HG03342 (cell line): Measurements from ENCODE around the gene IKZF3.
"Not testable (repeated sequence)": the region's sequence is repeated elsewhere in the genome, so short reads cannot be mapped to it uniquely, and the experiment has no call there.

ENCODE experiments used
- ATAC-seq: cut with Tn5 transposase; IDR thresholded peaks from one replicate; pipeline ENCODE4 v1.9.1; 2021; ENCODE audit warnings: mild to moderate bottlenecking, moderate library complexity; ENCODE audit not compliant: unreplicated experiment

IKZF3 gene

DNA sequence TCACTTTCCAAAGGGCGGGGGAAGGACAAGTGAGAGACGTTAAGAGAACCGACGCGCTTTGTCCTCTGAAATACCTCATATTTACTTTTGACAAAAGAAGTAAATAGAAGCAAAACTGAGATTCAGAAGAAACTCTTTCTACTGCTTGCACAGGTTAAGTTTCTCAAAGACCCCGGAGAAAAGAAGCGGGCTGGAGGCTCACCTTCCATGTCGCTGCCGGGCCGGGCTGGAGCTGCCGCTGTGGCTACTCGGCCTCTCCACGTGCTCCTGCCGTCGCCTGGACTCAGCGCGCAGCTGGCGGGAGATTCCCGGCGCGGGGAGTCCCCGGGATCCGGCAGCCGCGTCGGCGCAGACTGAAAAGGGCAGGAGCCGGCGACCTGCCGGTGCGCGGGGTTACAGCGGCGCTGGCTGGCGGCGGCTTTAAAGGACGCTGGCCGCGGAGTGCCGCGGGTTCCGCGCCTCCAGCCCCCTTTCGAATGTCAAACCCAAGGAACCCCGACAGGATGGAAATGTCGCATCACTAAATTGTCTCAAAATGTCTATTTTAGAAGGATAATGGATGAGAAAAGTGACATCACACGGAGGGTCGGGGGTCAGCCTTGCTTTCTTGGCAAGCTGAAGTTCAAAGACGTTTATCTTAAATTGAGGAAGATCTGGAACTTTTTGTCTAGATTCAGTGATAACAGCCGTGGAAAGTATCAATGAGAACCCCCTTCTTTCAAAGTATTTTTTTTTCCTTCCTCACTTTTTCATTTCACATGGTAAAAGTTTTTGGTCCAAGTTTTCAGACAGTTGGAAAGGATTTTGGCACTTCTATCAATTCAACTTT, at the start of gene IKZF3:
TSS of gene IKZF3 (minus strand) at position 395 of the 829 bp plus-strand sequence. CDS start at position 209, 186 bp downstream.
- no peak for ATAC-seq

DNA sequence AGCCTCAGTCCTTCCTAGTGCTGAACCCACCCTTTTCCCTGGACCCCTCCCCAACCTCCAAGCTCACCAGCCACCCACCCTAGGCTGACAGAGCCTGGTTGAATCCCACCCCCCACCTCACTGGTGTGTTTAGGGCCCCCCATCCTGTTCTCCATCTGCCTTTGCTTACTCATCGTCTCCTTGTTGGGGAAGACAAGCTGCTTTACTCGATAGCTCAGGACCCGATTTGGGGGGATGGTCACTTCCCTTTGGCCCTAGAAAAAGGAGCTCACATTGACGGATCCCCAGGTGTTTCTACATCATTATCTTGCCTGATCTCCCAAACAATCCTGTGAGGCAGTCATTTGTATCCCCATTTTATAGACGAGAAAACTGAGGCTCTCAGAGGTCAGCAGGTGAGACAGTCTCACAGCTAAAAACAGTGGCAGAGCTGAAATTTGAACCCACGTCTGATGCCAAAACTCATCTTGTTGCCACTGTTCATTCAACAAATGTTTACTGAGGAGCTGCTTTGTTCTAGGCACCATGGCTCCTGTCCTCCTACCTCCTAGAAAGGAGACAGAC, 44.8 kb upstream of the IKZF3 start:
- no peak for ATAC-seq

DNA sequence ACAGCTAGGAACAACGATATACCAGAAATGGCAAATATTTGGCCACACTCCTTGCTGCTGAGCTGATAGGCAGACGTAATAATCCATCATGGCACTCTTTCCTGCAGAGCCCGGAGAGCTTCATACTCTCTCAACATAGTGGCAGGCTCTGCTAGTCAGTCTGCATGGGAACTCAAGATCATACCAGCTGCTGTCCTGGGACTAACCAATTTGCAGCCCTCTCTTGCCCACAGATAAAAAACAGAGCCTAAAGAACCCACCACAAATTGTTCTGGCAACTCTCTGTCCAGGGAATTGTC, 40.8 kb upstream of the IKZF3 start:
- no peak for ATAC-seq

DNA sequence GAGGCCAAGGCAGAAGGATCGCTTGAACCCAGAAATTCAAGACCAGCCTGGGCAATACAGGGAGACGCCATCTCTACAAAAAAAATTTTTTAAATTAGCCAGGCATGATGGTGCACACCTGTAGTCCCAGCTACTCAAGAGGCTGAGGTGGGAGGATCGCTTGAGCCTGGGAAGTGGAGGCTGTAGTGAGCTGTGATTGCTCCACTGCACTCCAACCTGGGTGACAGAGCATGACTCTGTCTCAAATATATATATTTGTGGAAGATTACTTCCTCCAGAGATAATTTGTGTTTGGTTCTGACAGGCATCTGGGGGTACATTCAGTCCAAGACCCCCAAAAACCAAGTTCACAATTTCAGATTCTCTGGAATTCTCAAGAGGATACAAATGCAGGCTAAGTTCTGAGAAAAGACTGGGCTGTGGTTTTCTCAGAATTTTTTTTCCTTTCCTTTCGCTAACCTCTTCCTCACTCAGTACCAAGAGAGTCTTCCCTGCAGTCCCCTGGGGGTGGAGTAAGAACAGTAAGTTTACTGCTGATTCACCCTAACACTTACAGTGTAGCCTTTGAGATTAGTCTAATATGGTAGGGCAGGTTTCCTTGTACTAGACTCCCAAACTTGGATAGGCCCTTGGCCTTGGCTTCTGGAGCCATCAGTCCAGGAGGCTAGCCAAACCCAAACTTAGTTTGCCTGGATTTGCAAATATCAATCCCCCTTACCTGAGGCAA, 39.2 kb upstream of the IKZF3 start:
- no peak for ATAC-seq

DNA sequence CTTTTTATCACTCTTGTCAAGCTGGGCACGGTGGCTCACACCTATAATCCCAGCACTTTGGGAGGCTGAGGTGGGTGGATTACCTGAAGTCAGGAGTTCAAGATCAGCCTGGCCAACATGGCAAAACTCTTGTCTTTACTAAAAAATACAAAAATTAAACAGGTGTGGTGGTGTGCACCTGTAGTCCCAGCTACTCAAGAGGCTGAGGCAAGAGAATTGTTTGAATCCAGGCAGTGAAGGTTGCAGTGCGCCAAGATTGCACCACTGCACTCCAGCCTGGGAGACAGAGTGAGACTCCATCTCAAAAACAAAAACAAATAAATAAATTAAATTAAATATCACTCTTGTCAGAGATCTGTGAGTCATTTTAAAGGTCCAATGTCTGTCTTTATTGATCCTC, 37.9 kb upstream of the IKZF3 start:
- ATAC-seq = not testable (repeated sequence)

DNA sequence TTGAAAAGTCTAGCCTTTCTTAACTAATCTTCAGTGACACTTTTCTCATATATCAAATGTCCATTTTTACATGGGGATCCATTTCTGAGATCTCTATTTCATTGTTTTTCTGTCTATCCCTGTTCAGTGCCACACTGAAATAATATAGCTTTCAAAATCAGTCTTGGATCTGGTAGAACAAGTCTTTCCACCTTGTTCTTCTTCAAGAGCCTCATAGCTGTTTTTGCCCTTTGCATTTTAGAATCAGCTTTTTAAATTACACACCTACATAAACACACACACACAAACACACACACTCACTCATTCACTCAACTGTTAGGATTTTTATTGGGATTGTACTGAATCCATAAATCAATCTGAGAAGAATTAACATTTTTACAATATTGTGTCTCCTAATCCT, 35.1 kb upstream of the IKZF3 start:
- ATAC-seq = no peak

DNA sequence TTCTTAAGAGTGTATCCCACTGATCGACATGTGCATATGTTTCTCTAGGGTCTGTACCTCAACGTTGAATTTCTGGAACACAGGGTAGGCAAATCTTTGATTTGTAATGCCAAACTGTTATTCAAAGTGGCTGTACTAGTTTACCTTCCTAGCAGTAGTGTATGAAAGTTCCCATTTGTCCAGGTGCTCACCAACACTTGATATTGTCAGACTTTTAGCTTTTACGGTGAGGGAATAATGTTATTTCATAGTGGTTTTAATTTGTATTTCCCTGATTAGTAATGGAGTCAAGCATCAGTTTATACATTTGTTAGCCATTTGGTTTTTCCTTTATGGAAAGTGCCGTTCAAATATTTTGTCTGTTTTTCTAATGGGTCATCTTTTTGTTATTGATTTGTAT, 34.0 kb upstream of the IKZF3 start:
- no peak for ATAC-seq

DNA sequence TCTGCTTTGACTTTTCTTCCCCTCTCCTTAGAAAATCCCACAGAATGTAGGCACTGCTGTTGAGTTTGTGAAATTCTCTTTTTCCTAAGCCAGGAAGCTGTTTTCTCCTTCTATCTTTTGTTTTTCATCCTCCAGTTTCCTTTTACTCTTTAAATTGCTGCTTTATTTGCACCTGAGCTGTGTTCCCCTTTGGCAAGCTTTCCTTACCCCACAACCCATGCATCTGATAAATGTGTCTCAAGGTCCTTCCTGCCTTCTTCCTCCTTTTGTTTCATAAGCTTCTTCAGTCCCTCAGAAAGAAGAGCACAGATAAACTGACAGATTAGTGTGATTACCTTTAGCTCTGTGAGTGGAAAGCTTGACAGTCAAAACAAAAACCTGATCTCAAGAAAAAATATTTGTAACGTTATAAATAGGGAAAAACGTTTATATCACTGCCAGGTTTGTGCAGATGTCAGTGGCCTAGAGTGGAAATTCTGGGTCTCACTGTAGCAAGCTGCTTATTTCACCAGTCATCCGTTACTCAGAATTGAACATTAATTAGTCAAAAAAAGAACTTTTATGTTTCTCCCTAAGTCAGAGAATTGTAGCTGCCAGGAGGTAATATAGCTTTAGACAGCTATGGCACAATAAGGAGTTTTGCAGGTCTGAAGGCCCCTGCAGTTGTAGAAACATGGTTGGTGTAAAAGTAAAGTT, 30.7 kb upstream of the IKZF3 start:
- ATAC-seq = no peak

DNA sequence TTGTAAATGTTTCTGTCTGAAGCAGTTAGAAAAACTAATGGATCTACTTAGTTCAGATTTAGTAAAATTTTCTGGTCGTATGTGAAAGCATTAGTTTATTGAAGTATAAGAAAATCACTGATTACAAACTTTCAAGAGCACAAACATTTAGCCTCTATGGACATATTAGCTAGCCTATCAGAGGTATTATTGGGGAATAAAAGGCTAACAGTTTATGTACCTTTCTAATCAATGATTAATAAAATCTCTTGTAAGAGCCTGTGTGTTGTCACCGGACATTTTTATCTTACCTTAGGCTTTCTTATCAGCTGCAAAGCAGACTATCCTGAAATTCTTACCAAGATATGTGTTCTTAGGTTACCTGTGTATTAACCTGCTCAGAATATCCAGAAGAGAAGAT, 25.1 kb upstream of the IKZF3 start:
- no peak for ATAC-seq

DNA sequence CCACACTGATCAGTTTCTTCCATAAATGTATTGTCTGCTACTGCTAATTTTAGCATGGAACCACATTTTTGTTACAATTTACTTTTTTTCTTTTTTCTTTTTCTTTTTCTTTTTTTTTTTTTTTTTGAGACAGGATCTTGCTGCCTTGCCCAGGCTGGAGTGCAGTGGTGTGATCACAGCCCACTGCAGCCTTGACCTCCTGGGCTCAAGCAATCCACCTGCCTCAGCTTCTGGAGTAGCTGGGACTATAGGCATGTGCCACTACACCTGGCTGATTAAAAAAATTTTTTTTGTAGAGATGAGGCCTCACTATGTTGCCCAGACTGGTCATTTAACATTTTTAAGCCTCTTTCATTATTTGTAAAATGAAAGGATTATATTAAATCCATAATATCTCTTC, 23.0 kb upstream of the IKZF3 start:
- ATAC-seq = no peak

DNA sequence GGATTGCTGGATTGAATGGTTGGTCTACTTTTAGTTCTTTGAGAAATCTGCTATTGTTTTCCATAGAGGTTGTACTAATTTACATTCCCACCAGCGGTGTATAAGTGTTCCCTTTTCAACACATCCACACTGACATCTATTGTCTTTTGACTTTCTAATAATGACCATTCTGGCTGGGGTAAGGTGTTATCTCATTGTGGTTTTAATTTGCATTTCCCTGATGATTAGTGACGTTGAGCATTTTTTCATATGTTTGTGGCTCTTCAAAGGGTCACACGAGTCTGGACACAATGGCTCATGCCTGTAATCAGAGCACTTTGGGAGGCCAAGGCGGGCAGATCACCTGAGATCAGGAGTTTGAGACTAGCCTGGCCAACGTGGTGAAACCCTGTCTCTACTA, 22.0 kb upstream of the IKZF3 start:
- not testable (repeated sequence) for ATAC-seq

DNA sequence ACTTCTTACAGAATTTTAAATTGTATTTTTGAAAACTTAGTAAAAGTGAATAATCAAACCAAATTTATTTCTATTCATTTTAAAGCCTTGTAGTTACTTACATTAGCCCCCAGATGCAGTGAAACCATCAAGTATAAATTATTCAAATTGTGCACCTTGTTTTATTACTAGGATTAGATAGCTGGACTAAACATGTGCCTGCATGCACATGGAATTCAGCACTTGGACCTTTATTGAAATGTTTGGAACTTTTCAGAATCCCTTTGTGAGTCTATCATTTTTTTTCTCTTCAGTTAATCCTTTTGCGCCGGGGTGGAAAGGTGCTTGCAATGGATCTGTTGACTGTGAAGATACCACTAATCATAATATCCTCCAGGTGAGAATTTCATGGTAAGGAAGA, 8.6 kb upstream of the IKZF3 start:
- ATAC-seq = no peak

DNA sequence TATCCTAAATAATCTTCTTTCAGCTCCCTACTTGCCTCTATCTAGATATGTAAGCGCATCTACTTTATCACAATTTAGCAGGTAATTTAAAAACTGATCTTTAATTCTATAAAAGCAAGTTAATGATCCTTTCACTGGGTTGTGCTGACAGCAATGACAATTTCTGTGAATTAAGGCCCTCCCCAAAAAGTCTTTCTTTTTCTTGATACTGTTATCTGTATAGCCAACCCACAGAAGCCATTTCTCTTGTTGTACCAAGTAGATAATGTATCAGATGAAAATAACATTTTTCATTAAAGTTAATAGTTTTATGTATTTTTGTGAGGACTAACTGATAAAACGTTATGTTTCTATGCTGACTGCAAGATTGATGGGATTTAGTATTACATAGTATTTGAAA, 7.7 kb upstream of the IKZF3 start:
- ATAC-seq = no peak

DNA sequence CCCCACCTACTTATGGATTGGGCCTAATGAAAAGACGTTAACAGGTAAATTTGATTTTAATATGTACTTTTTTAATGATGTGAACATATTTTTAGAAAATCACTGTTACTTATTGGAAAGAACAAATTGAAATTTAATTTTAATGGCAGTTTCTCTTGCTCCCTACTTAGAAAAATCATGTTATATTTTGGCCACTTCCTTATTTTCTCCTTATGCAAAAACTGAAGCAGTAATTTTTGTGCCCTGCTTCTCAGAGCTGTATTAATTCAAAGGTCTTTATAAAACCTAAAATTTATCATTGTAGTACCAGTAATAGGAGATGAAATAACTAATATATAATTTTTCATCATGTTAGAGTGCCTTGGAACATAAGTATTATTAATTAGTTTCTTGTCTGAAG, 6.7 kb upstream of the IKZF3 start:
- ATAC-seq = no peak

DNA sequence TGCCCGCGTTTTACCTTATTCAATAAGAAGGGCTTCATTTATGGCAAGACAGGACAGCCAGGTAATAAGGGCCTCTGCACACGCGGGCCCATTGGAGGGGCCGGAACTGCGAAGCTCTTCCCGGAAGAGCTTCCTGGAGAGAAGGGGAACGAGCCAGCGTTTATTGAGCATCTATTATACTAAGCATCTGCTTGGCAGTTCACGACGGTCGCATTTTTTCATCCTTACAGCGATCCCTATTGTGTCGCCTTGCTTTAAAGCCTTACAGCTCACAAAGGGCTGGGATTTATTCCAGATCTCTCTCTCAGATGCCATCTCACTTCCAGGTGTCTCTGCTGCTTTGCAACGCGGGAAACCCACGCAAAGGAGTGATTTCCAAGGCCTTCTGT, 4.4 kb upstream of the IKZF3 start:
- no peak for ATAC-seq

DNA sequence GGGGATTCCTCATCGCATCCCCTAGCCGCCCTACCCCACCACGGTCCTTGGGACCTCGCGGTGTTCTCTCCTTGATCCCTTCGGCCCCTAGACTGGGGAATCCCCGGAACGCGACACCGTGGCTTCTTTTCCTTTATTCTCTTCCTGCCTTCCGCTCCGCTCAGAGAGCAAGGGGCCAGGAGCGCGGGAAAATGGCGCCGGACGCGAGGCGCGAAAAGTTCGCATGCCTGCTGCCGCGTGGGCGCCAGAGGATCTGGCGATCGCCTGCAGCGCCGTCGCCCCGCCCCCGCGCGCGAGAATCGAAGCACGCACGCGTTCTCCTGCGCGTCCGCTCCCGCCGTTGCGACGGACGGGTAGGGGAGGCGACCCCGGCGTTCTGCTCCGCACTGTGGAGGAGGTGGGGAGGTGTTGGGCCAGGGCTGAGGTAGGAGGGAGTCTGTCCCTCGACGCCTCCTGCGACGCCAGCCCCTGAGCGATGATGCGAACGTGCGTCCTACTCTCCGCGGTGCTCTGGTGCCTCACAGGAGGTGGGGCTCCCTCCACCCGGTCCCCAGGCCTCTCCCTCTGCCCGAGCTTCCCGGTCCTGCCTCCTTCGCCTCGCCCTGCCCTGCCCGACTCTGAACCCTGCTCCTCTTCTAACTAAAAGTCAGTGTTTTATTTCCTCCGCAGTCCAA, 3.9 kb upstream of the IKZF3 start, which contains the start of gene ZPBP2:
TSS of gene ZPBP2 (plus strand) at position 323 of the 674 bp plus-strand sequence. CDS start at position 476, 153 bp downstream.
- no peak for ATAC-seq

DNA sequence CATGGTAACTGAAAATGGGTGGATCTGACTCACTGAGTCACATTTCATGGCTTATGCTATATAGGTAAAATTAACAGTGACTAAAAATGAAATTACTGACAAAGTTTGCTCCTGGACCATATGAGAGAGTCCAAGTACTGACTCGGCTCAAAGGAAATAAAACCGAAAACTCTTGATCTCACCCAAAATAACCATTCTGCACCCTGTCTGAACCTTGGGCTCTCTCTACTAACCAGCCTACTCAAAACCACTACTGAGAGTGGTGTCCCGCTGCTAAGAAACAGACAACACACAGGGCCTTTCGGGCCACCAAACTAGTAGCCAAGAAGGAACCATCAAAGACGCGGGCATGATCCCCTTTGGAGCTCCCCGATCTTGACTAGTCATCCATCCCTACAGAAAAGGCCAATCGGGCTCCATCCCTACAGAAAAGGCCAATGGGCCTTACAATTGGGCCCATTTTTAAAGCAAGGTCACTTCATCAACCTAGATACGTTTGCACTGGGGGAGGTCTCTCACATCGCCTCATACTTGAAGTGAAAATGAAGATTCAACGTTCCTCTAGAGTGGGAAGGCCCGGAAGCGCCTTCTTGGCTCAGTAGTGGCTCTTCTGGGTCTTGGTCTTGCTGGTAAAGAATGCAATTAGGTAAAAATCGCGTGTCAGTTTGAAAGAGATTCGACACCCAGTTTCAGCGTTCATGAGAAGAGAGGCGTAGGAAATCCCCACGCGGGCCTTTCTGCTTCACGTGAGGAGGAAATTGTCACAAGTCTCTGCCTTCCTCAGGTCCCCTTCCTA, 3.2 kb upstream of the IKZF3 start:
- peak; percentile 57 for ATAC-seq

DNA sequence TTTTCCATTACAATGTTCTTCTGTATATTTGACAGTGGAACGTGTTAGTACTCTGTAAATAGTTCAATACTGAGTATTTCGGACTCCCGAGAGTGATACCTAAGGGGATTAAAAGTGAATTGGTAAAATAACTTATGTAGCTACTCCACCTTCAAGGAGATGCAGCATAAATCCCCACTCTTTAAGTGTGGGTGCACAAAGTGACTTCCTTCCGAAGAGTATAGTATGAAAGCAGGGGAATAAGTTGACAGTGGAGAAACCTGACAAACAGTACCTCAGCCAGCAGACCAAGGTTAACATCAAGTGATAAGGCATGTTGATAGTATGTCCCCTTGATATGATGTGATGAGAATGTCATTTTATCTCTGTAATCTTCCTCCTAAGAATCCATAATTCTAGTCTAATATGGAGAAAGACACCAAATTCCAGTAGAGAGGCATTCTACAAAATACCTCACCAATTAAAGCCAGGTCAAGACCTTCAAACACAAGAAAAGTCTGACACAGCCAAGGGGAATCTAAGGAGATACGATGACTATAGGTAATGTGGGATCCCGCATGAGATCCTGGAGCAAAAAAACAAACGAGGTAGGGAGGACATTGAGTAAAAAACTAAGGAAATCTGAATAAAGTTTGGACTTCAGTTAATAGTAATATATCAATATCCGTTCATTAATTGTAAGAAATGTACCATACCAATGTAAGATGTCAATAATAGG, 2.1 kb upstream of the IKZF3 start:
- no peak for ATAC-seq

DNA sequence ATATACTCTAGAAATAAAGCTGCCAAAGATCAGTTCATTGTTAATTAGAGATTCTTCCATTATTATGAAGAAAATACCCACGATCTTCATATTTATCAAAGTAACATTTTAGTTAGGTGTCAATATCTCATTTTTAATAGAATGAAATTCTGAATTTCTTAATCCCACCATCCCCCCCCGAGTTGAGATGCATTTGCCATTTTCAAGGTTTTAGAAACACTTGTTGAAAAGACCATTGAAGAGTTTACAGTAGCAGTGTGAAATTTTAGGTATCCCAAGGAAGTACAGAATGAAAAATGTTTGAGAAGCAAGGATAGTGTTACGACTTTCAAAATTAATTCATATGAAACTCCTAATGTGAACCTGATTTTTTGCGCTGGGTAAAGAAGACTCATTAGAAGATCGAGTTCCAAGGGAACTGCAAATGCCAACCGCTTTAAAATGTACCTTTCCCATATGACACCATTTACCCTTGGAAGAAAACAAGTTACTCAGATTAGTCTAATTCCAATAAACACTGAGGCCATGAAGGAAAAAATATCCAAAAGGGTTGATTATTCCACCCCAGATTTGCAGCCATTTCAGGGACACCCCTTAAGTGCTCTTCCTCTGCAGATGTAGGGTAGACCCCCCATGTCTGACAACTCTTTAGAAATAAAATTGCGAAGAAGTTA, 731 bp downstream of the IKZF3 start:
- no peak for ATAC-seq
